Activated naive CD4-positive, alpha-beta T cell treated with anti-CD3 and anti-CD28 coated beads, Interleukin-2, amount 50 U/mL, for 24 hours (primary cell): Measurements from ENCODE around the gene KRTAP5-11.
"Not testable (repeated sequence)": the region's sequence is repeated elsewhere in the genome, so short reads cannot be mapped to it uniquely, and the experiment has no call there.

ENCODE experiments used
- H3K27ac Mint-ChIP-seq: one replicate; pipeline ENCODE4 v1.8.0; 2021; ENCODE audit warnings: mild to moderate bottlenecking, mixed read lengths
- H3K27me3 Mint-ChIP-seq: one replicate; pipeline ENCODE4 v1.8.0; 2021; ENCODE audit warnings: mixed read lengths
- H3K36me3 Mint-ChIP-seq: one replicate; pipeline ENCODE4 v1.8.0; 2021; ENCODE audit warnings: mixed read lengths
- H3K4me1 Mint-ChIP-seq: one replicate; pipeline ENCODE4 v1.8.0; 2021; ENCODE audit warnings: mixed read lengths
- H3K4me3 Mint-ChIP-seq: one replicate; pipeline ENCODE4 v1.8.0; 2021; ENCODE audit warnings: mild to moderate bottlenecking, mixed read lengths
- H3K9me3 Mint-ChIP-seq: one replicate; pipeline ENCODE4 v1.8.0; 2021; ENCODE audit warnings: mixed read lengths

Gene KRTAP5-11

DNA sequence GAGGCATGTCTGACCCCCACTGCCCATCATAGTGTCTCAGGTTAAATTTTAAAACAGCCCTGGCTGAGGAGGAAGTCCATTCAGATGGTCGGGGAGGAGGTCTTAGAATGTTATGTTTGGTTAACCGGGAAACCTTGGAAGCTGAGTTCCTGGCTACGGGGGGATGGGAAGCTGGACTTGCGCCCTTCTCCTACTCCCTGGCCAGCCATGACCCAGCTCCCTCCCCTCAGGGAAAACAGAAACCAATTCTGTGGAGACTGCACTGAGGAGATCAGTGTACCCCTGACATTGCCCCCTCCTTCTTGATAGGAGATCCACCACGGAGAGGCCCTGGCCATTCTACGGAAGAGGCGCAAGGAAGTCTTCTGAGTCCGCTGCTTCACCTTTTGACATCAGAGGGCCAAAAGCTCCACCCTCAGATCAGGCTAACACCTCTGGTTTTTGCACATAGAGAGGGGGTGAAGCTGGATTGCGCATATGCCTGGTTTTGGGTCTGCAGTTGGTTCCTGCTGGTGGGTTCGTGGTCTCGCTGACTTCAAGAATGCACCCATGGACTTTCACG lies 37.2 kb downstream of the KRTAP5-11 start:
- Mint-ChIP-seq H3K9me3 (no peaks in the 10 kb centered on the region), H3K36me3 (no peaks in the 10 kb centered on the region), H3K4me3 (no peak overlapping the region), H3K27me3 (peaks cover 17% of the 10 kb centered on the region), H3K4me1 (no peaks in the 10 kb centered on the region), H3K27ac (no peak overlapping the region)

- Mint-ChIP-seq H3K4me3 (no peak overlapping the region), H3K36me3 (no peaks in the 10 kb centered on the region), H3K27ac (no peak overlapping the region), H3K27me3 (peaks cover 16% of the 10 kb centered on the region), H3K9me3 (peaks cover under 1% of the 10 kb centered on the region), H3K4me1 (no peaks in the 10 kb centered on the region)
These were observed 38.0 kb downstream of the KRTAP5-11 start for GRCh38 chr11:71544525-71545214.

DNA sequence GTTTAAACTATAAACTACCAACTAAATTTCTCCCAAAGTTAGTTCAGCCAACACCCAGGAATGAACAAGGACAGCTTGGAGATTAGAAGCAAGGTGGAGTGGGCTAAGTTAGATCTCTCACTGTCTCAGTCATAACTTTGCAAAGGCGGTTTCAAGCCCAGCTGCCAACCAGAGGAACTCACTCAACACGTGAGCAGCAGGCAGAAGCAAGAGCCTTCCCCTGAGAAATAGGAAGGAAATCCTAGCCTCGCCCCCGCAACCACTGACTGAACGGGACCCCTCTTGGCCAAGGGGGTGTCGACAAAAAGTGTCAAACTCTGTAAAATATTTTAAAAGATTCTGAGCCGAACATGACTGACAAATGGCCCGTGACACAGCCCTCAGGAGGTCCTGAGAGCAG lies 38.8 kb downstream of the KRTAP5-11 start:
- H3K27me3 Mint-ChIP-seq: peaks cover 13% of the 10 kb centered on the region
- no peaks in the 10 kb centered on the region for H3K4me1 Mint-ChIP-seq
- H3K36me3 Mint-ChIP-seq: no peaks in the 10 kb centered on the region
- no peak overlapping the region for H3K4me3 Mint-ChIP-seq
- no peak overlapping the region for H3K27ac Mint-ChIP-seq
- H3K9me3 Mint-ChIP-seq: peaks cover 5% of the 10 kb centered on the region

GRCh38 chr11:71542879-71543777 lies 39.5 kb downstream of the KRTAP5-11 start:
- Mint-ChIP-seq H3K27ac (no peak overlapping the region), H3K4me3 (no peak overlapping the region), H3K9me3 (peaks cover 5% of the 10 kb centered on the region), H3K4me1 (no peaks in the 10 kb centered on the region), H3K36me3 (no peaks in the 10 kb centered on the region), H3K27me3 (peaks cover 14% of the 10 kb centered on the region)

- no peak overlapping the region for H3K27ac Mint-ChIP-seq
- no peaks in the 10 kb centered on the region for H3K4me1 Mint-ChIP-seq
- no peaks in the 10 kb centered on the region for H3K36me3 Mint-ChIP-seq
- peaks cover 5% of the 10 kb centered on the region for H3K9me3 Mint-ChIP-seq
- no peak overlapping the region for H3K4me3 Mint-ChIP-seq
- peaks cover 11% of the 10 kb centered on the region for H3K27me3 Mint-ChIP-seq
These were observed 40.3 kb downstream of the KRTAP5-11 start for GRCh38 chr11:71542382-71542781.

DNA sequence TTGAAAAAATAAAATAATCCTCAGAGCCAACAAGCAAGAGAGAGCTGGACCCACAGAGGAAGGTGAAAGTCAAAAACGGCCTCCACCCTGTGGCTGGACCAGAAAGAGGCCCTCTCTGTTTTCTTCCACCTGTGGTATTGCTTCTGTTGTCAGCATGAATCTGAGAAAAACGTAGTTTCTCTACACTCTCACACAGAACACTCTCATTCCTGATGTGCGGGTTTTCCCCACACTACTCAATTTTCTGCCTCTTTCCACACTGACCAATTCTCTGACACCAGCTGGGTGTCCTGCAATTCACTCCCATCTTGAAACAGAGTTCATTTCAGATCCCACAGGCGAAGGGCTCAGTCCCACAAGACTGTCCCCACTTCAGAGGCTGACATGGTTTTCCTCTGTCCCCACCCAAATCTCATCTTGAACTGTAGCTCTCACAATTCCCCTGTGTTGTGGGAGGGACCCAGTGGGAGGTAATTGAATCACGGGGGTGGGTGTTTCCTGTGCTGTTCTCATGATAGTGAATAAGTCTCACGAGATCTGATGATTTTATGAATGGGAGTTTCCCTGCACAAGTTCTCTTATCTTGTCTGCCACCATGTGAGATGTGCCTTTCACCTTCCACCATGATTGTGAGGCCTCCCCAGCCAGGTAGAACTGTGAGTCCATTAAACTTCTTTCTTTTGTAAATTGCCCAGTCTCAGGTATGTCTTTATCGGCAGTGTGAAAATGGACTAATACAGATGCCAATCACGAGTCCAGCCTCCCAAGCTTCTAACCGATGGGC lies 42.0 kb downstream of the KRTAP5-11 start:
- H3K4me1 Mint-ChIP-seq, H3K27me3 Mint-ChIP-seq, H3K36me3 Mint-ChIP-seq, H3K27ac Mint-ChIP-seq, H3K4me3 Mint-ChIP-seq, H3K9me3 Mint-ChIP-seq: not testable (repeated sequence)

DNA sequence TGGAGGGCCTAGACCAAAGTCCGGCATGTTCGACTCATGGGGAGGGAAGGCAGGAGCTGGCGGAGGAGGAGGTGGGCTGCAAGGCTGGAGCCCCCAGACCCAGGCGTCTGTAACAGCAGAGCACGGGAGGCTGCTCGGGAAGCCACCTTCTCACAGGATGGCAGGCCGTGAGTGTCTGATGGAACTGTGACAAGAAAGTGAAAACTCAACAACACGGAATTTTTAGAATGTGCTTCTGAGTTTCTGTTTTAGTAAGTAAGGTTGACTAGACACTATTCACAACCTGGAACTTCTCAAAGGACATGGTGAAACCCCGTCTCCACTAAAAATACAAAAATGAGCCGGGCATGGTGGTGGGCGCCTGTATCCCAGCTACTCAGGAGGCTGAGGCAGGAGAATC lies 42.7 kb downstream of the KRTAP5-11 start:
- H3K9me3 Mint-ChIP-seq, H3K27ac Mint-ChIP-seq, H3K36me3 Mint-ChIP-seq, H3K4me1 Mint-ChIP-seq, H3K4me3 Mint-ChIP-seq, H3K27me3 Mint-ChIP-seq: not testable (repeated sequence)

- peaks cover 5% of the 10 kb centered on the region for H3K9me3 Mint-ChIP-seq
- H3K4me1 Mint-ChIP-seq: no peaks in the 10 kb centered on the region
- H3K4me3 Mint-ChIP-seq: no peak overlapping the region
- H3K27ac Mint-ChIP-seq: no peak overlapping the region
- H3K36me3 Mint-ChIP-seq: no peaks in the 10 kb centered on the region
- H3K27me3 Mint-ChIP-seq: peaks cover 6% of the 10 kb centered on the region
These were observed 43.7 kb downstream of the KRTAP5-11 start for GRCh38 chr11:71539017-71539416.

DNA sequence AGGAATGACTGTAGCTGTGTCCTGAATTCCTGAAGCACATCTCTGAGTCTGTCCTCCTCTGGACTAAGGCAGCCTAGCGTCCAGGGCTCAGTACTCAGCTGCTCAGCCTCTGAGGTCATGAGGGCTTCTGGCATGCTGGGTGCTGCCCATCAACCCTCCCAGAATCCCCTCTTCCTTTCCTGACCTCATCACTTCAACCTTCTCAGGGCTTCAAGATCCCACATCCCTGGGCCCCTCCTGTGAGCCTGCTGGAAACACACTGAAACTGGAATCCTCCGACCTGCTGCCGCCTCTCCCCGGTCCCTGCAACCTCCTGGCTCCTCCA lies 44.0 kb downstream of the KRTAP5-11 start:
- Mint-ChIP-seq H3K9me3 (peaks cover 5% of the 10 kb centered on the region), H3K4me1 (no peaks in the 10 kb centered on the region), H3K27ac (no peak overlapping the region), H3K4me3 (no peak overlapping the region), H3K27me3 (peaks cover 6% of the 10 kb centered on the region), H3K36me3 (no peaks in the 10 kb centered on the region)

DNA sequence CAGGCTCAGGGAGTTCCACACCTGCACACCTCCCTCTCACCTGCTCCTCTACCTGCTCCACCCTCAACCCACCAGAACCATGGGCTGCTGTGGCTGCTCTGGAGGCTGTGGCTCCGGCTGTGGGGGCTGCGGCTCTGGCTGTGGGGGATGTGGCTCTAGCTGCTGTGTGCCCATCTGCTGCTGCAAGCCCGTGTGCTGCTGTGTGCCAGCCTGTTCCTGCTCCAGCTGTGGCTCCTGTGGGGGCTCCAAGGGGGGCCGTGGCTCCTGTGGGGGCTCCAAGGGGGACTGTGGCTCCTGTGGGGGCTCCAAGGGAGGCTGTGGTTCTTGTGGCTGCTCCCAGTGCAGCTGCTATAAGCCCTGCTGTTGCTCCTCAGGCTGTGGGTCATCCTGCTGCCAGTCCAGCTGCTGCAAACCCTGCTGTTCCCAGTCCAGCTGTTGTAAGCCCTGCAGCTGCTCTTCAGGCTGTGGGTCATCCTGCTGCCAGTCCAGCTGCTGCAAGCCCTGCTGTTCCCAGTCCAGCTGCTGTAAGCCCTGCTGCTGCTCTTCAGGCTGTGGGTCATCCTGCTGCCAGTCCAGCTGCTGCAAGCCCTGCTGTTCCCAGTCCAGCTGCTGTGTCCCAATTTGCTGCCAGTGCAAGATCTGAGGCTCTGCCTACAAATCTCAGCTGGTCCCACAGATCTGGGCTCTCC lies 44.6 kb downstream of the KRTAP5-11 start, which contains the start of gene KRTAP5-8:
Gene KRTAP5-8 (plus strand): TSS at position 49 of the 689 bp plus-strand sequence. CDS start 31 bp downstream, at position 80.
- H3K4me1 Mint-ChIP-seq, H3K9me3 Mint-ChIP-seq, H3K27ac Mint-ChIP-seq, H3K4me3 Mint-ChIP-seq, H3K27me3 Mint-ChIP-seq, H3K36me3 Mint-ChIP-seq: not testable (repeated sequence)

- Mint-ChIP-seq H3K9me3 (peaks cover 5% of the 10 kb centered on the region), H3K27ac (no peak overlapping the region), H3K4me1 (no peaks in the 10 kb centered on the region), H3K27me3 (peaks cover 6% of the 10 kb centered on the region), H3K36me3 (no peaks in the 10 kb centered on the region), H3K4me3 (no peak overlapping the region)
These were observed 45.1 kb downstream of the KRTAP5-11 start for GRCh38 chr11:71537537-71537936.

DNA sequence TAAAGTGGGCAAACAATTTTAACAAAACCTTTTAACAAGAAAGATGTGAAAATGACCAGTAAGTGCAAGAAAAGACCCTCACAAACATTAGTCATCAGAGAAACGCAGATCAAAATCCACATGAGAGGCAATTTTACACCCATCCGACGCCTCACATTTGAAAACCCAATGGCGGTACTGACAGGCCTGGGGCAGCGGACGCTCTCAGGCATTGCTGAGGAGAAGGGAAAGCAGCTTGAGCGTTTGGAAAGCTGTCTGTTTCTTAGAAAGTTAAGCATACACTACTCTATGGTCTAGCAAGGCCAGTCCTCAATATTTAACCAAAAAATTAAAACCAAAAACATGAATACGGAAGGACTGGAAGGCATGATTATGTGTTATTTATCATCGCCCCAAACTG lies 46.9 kb downstream of the KRTAP5-11 start:
- Mint-ChIP-seq H3K4me1 (no peaks in the 10 kb centered on the region), H3K27me3 (peaks cover 3% of the 10 kb centered on the region), H3K9me3 (peaks cover 5% of the 10 kb centered on the region), H3K4me3 (no peak overlapping the region), H3K27ac (no peak overlapping the region), H3K36me3 (no peaks in the 10 kb centered on the region)

GRCh38 chr11:71534711-71535608 lies 47.7 kb downstream of the KRTAP5-11 start:
- not testable (repeated sequence) for H3K27ac Mint-ChIP-seq, H3K9me3 Mint-ChIP-seq, H3K4me1 Mint-ChIP-seq, H3K4me3 Mint-ChIP-seq, H3K27me3 Mint-ChIP-seq, H3K36me3 Mint-ChIP-seq

- H3K27ac Mint-ChIP-seq: no peak overlapping the region
- H3K27me3 Mint-ChIP-seq: peaks cover 1% of the 10 kb centered on the region
- no peaks in the 10 kb centered on the region for H3K4me1 Mint-ChIP-seq
- no peaks in the 10 kb centered on the region for H3K9me3 Mint-ChIP-seq
- no peaks in the 10 kb centered on the region for H3K36me3 Mint-ChIP-seq
- no peak overlapping the region for H3K4me3 Mint-ChIP-seq
These were observed 50.6 kb downstream of the KRTAP5-11 start for GRCh38 chr11:71532036-71532610.
